Subcutaneous abdominal adipose tissue (tissue), 5 donors: ENCODE measurements around the gene SKI.

Source experiments
- H3K27ac ChIP-seq: one replicate; pipeline ENCODE4 v1.7.0; 2013; ENCODE audit warnings: low read depth, mild to moderate bottlenecking, inconsistent platforms, low read length, moderate library complexity
- H3K27me3 ChIP-seq, 5 donors: one replicate each; pipeline ENCODE4 v1.7.0; 2013; ENCODE audit warnings: low read length in 5 of 5, inconsistent platforms in 1 of 5; ENCODE audit not compliant: control insufficient read depth in 5 of 5, insufficient read depth in 4 of 5
- H3K36me3 ChIP-seq, 5 donors: one replicate each; pipeline ENCODE4 v1.7.0; 2013; ENCODE audit warnings: low read length in 5 of 5; ENCODE audit not compliant: control insufficient read depth in 5 of 5, insufficient read depth in 5 of 5
- H3K4me1 ChIP-seq, 5 donors: one replicate each; pipeline ENCODE4 v1.7.0; 2013; ENCODE audit warnings: low read length in 5 of 5, mild to moderate bottlenecking in 3 of 5, moderate library complexity in 1 of 5; ENCODE audit not compliant: control insufficient read depth in 5 of 5, insufficient read depth in 5 of 5
- H3K4me3 ChIP-seq, 5 donors: one replicate each; pipeline ENCODE4 v1.7.0; 2013; ENCODE audit warnings: low read length in 5 of 5, low read depth in 1 of 5
- H3K9ac ChIP-seq, 5 donors: one replicate each; pipeline ENCODE4 v1.7.0; 2013; ENCODE audit warnings: low read length in 5 of 5, mild to moderate bottlenecking in 4 of 5, moderate library complexity in 3 of 5
- H3K9me3 ChIP-seq, 5 donors: one replicate each; pipeline ENCODE4 v1.7.0; 2013; ENCODE audit warnings: low read length in 5 of 5; ENCODE audit not compliant: control insufficient read depth in 5 of 5
- donor health status: healthy.
- donor health status: healthy.
- donor health status: healthy.
- donor health status: healthy.
- donor health status: healthy.

SKI gene

GRCh38 chr1:2356911-2357845, 129.1 kb downstream of the SKI start:
- H3K36me3 ChIP-seq = peaks cover 0 to 3% (median 0%) of the 10 kb centered on the region in 5 donors
- peaks cover 0 to 6% (median 3%) of the 10 kb centered on the region in 5 donors for H3K27me3 ChIP-seq
- H3K9me3 ChIP-seq = no peaks in the 10 kb centered on the region
- no peak overlapping the region for H3K27ac ChIP-seq
- H3K4me3 ChIP-seq = no peak overlapping the region
- no peak overlapping the region for H3K9ac ChIP-seq
- H3K4me1 ChIP-seq = peaks cover 0 to 13% (median 9%) of the 10 kb centered on the region in 5 donors

GRCh38 chr1:2358072-2358471, 130.0 kb downstream of the SKI start:
- no peak overlapping the region for H3K27ac ChIP-seq
- peaks cover 0 to 6% (median 3%) of the 10 kb centered on the region in 5 donors for H3K27me3 ChIP-seq
- peaks cover 0 to 11% (median 5%) of the 10 kb centered on the region in 5 donors for H3K4me1 ChIP-seq
- H3K9me3 ChIP-seq = peaks cover 0 to under 1% (median 0%) of the 10 kb centered on the region in 5 donors
- no peak overlapping the region for H3K9ac ChIP-seq
- no peak overlapping the region for H3K4me3 ChIP-seq
- peaks cover 0 to 3% (median 0%) of the 10 kb centered on the region in 5 donors for H3K36me3 ChIP-seq

- peaks cover 0 to 5% (median 0%) of the 10 kb centered on the region in 5 donors for H3K4me1 ChIP-seq
- no peak overlapping the region for H3K4me3 ChIP-seq
- H3K27ac ChIP-seq = no peak overlapping the region
- H3K9ac ChIP-seq = no peak overlapping the region
- H3K36me3 ChIP-seq = peaks cover 0 to 3% (median 0%) of the 10 kb centered on the region in 5 donors
- H3K27me3 ChIP-seq = peaks cover 0 to 6% (median 3%) of the 10 kb centered on the region in 5 donors
- H3K9me3 ChIP-seq = peaks cover 0 to 6% (median 0%) of the 10 kb centered on the region in 5 donors
These were observed 130.8 kb downstream of the SKI start for GRCh38 chr1:2358651-2359640.
